Breast epithelium (tissue), 3 donors: ENCODE measurements around the gene HOXA11.

ENCODE experiments used
- CTCF ChIP-seq, 3 donors: fragments of 450-650 bp; IDR thresholded peaks; one replicate each; pipeline ENCODE4 v1.5.1; 2016 to 2017; ENCODE audit warnings: antibody characterized with exemption in 3 of 3, mild to moderate bottlenecking in 3 of 3, moderate library complexity in 3 of 3
- POLR2A ChIP-seq: fragments of 450-650 bp; IDR thresholded peaks from one replicate; pipeline ENCODE4 v1.6.1; 2016; ENCODE audit warnings: antibody characterized with exemption, mild to moderate bottlenecking, moderate library complexity
- POLR2AphosphoS5 ChIP-seq, 3 donors: sonication (generic); formaldehyde crosslinking; IDR thresholded peaks; one replicate each; pipeline ENCODE4 v1.6.1; 2017; ENCODE audit warnings: antibody characterized with exemption in 3 of 3

DNA sequence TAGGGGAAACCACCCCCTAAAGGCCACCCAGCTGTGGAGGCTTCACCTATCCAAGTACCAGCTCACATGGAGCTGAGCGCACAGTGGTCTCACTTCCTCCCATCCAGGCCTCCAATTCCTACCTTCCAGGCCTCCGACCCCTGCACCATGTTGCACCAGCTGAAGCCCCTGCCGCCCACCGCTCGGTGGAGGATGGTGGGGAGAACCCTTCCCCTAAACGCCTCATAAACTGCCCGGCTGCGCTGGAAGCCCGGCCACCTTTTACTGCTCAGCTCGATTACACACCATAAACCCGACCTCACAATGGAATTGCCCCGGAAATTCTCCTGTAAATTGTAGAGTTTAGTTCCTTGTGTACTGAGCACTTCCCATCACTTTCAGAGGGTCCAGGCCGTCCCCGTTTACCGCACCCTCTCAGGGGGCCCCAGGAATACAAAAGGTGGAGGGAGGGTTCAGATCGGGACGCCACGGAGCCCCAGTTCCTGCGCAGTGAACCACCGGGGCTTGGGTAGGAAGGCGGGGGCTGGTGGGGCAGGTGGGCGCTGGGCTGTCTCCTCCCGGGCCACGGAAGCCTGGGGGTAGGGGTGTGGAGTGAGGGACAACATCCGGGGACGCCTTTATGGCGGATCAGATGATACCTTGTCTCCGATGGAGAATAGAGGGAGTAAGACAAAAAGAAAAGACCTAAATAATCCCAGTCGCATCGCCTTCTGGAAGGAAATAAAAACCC lies 27.2 kb downstream of the HOXA11 start:
- TF ChIP-seq POLR2A: no peak
- TF ChIP-seq CTCF (IDR thresholded peaks at IDR 0.05): no peak
- TF ChIP-seq POLR2AphosphoS5 (IDR thresholded peaks at IDR 0.05): no peak
